GM19328 (cell line): ENCODE data around the gene CDH13.

Source experiments
- ATAC-seq: cut with Tn5 transposase; IDR thresholded peaks from one replicate; pipeline ENCODE4 v1.9.1; 2021; ENCODE audit warnings: mild to moderate bottlenecking, moderate library complexity; ENCODE audit not compliant: unreplicated experiment

Gene CDH13

GRCh38 chr16:83205896-83206295 lies 579.1 kb downstream of the CDH13 start:
- ATAC-seq: no peak

DNA sequence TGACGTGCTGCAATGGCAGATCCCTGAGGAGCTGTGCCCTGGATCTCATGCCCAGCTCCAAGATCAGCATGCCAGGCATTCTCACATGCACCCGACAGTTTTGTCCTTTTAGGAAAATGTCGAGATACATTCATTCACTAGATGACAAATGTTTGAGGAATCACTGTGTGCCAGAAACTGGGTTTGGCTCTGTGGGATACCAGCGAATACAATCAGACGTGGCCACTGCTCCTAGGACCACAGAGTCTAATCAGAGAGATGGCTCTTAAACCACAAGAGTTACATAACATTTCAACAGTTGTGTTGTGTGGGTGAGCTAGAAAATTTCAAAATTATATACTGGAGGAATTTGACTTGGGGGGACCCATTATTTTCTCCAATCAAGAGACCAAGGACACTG lies 579.7 kb downstream of the CDH13 start:
- ATAC-seq: no peak

GRCh38 chr16:83211711-83212110 lies 584.9 kb downstream of the CDH13 start:
- no peak for ATAC-seq

DNA sequence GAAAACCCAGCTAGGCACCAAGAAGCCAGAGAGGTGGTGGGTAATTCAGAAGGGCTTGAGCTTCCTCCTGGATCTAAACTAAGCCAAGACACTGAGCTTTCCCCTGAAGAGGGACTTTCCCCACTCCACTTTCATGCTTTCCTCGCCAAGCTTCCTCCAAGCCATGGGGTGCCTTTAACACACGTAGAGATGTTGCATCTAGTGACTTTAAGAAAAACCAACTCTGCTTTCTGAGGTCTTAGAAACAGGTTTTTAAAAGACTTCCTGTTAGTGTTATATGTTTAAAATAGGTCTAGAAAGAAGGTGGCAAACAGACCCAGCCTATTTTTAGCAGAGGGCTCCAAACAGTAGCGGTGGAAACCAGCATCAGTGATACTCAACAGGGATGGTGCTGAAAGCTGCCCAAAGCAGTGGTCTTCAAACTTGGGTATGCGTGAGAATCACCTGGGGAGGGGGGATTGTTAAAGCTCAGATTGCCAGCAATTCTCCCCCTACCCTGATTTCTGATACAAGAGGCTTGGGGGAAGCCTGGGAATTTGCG lies 585.6 kb downstream of the CDH13 start:
- ATAC-seq: no peak

GRCh38 chr16:83214671-83215070 lies 587.9 kb downstream of the CDH13 start:
- ATAC-seq: no peak

DNA sequence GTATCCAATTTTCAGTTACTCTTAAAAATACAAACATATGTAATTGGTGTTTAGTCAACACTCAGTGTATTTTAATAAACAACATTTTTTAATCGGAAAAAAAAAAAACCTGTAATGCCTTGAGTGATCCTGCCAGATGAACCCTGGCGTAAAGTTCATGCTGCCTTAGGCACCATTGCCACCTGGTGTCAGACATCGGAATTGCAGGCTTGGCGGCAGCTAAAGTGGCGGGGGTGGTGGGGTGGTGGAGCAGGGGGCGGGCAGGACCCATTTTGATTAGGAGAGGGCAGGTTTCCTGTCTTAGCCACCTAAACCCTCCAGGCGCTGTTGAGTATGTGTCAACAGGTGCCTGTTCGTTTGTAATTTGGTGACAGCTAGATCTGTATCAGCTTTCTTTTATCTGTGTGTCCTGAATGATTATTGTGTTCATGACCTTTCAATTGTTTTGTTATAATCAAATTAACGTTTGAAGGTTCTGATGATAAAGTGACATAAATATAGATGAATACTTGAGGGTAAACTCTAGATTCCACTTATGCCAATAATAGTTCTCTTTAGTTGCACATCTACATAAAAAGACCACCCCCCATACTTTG lies 588.7 kb downstream of the CDH13 start:
- no peak for ATAC-seq

DNA sequence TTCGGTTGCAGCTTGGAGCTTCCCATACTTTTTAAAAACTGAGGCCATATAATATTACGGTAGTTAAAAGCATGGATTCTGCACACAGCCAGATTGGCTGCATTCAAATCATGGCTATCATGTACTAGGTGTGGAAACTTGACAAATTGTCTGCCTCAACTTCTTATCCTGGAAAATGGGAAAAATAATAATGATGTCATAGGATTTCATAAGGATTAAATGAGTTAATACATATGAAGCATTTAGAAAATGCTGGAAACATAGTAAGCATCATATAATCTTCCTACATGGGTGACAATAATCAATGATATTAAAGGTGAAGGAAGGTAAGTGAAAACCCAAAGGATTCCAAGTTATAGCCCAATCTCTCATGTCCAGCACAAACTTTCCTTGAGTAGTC lies 592.5 kb downstream of the CDH13 start:
- no peak for ATAC-seq

GRCh38 chr16:83220066-83220465 lies 593.3 kb downstream of the CDH13 start:
- no peak for ATAC-seq

GRCh38 chr16:83224642-83225041 lies 597.9 kb downstream of the CDH13 start:
- no peak for ATAC-seq

DNA sequence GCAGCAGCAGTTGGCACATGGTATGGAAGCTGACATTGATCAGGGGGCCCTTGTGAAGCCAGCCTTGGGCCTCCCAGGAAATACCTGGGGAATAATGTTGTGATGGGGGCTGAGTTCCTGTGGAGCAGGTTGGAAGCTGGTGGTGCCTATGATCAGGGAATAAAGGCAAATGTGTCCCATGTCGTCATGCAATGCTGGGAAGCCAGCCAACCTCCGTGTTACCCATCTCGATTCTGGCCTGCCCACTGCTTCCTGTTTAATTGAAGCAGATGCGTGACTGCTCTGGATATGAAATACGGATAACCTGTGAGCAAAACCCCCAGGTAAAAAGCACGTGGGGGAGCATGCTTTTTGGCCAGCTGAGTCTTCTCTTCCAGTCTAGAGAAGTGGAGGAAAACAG lies 600.6 kb downstream of the CDH13 start:
- no peak for ATAC-seq

DNA sequence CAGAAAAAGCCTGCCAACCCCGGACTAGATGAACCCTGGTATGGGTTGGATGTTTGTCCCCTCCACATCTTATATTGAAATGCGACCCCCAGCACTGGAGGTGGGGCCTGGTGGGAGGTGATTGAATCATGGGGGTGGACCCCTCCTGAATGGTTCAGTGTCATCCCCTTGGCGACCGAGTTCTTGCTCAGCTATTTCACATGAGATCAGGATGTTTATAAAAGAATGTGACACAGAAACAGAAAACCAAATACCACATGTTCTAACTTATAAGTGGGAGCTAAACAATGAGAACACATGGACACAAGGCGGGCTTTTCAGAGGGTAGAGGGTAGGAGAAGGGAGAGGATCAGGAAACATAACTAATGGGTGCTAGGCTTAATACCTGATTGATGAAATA lies 605.0 kb downstream of the CDH13 start:
- ATAC-seq: no peak

GRCh38 chr16:83233153-83233552 lies 606.4 kb downstream of the CDH13 start:
- no peak for ATAC-seq

DNA sequence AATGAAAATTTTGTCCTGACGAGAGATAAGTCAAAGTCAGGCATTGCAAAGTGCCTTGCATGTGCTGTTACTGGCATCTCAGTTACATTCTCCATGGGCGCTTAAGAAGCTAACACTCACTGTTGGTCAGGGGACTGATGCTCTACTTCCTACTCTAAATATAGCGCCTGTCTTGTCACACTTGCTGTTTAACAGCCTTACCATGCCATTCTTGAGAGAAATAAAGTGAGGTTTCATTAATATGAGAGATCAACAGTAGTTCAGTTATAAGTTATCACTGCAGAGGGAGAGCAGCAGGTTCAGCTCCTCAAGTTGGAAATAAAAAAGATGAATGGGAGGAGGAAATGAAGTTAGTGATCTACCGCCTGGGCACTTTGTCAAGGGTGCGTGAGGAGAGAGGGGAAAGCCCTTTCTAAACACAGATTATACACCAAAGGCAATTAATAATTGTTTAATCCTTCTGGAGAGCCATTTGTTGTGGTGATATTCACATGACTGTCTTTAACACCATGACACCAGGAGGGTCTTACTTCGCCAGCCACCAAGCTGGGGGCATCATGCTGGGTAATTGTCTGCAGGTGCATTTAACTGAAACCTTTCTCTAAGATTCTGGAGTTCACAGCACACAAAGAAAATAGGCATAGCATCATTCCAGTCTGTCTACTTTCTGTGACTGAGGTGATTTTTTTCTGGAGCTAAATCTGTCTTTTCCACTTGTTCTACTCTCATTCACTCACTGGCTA lies 612.4 kb downstream of the CDH13 start:
- ATAC-seq: no peak

- no peak for ATAC-seq
These were observed 617.3 kb downstream of the CDH13 start for GRCh38 chr16:83244057-83244456.

DNA sequence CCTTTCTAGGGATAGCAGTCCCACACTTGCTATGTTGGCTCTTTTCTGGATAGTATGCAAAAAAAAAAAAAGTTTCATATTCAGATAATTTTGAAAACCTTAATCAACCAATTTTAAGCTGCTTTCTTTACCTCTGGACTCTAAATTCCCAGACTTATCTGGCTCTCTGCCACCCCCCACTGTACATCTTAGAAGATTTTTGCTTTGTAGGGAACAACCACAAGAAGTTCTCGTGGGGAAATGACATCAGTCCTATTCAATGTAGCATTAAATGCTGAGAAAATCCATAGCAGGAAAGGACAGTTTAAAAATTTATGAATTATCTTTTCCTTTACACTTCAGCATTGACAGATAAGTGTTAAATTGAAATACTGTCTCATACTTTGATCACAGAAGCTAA lies 618.3 kb downstream of the CDH13 start:
- no peak for ATAC-seq

GRCh38 chr16:83247767-83248372 lies 621.1 kb downstream of the CDH13 start:
- no peak for ATAC-seq

- no peak for ATAC-seq
These were observed 622.1 kb downstream of the CDH13 start for GRCh38 chr16:83248735-83249463.

DNA sequence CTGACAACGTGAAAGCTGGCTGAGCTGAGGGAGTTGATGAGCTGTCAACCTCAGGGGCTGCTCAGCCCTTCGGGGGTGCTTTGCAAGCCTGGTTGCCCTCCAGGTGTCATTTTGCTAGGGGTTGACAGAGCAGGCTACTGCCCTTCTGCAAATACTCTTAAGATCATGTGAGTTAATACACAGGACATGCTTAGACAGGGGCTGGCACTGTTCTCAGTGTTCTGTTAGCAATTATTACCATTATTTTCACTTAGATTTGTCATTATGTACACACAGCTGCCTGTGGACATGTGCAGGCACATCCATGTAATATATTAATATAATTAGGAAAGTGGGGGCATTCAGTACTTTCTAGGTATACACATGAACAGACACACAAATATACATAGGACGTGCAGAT lies 626.8 kb downstream of the CDH13 start:
- no peak for ATAC-seq

GRCh38 chr16:83258366-83258928 lies 631.7 kb downstream of the CDH13 start:
- ATAC-seq: no peak

GRCh38 chr16:83266848-83267553 lies 640.2 kb downstream of the CDH13 start:
- ATAC-seq: no peak
